Esophagus muscularis mucosa (tissue), 3 donors: Measurements from ENCODE around the gene CCDC92.

Experiments
- CTCF ChIP-seq, 3 experiments: fragments of 200-600 bp in 2 of 3; fragments of 450-650 bp in 1 of 3; sonication (generic) in 2 of 3; IDR thresholded peaks; one replicate each; pipeline ENCODE4 v1.5.1; 2017 to 2019; ENCODE audit warnings: antibody characterized with exemption in 3 of 3, mild to moderate bottlenecking in 2 of 3, moderate library complexity in 1 of 3
- POLR2A ChIP-seq: fragments of 450-650 bp; IDR thresholded peaks from one replicate; pipeline ENCODE4 v1.6.1; 2017; ENCODE audit warnings: antibody characterized with exemption, moderate library complexity, mild to moderate bottlenecking, low read depth
- POLR2AphosphoS5 ChIP-seq, 2 donors: sonication (generic); formaldehyde crosslinking; IDR thresholded peaks; one replicate each; pipeline ENCODE4 v1.6.1; 2017; ENCODE audit warnings: antibody characterized with exemption in 2 of 2

GRCh38 chr12:123935956-123936355 lies 36.7 kb downstream of the CCDC92 start:
- TF ChIP-seq CTCF (IDR thresholded peaks at IDR 0.05) (no peak), POLR2A (no peak), POLR2AphosphoS5 (IDR thresholded peaks at IDR 0.05) (no peak)
